Fibroblast of villous mesenchyme (primary cell): Measurements from ENCODE around the gene TMTC2. TPM values are rescaled to one million over a fixed set of nuclear protein-coding genes. Genes with fewer than 3 reads are reported as not detected.

Experiments
- DNase-seq: peaks from one replicate; pipeline ENCODE4 v3.0.0-alpha.2; 2010; ENCODE audit warnings: low read depth
- H3K4me3 ChIP-seq: 2 replicates; pipeline ENCODE4 v1.5.1; 2011; ENCODE audit warnings: low read depth, mild to moderate bottlenecking, low read length
- total RNA-seq: library from RNA; depleted of rRNA; stranded (reverse); fragments of >200 nt; gene quantifications from 2 replicates; pipeline ENCODE4 v1.2.3, GENCODE V29; 2012
- TF ChIP-seq, protein P1 (sequence below): IDR thresholded peaks from 2 replicates; pipeline ENCODE4 v1.5.1; 2012; ENCODE audit warnings: low read depth, mild to moderate bottlenecking, low read length; ENCODE audit not compliant: insufficient read depth

TMTC2 gene
- total RNA-seq, 1 donor, result 5.2 TPM

DNA sequence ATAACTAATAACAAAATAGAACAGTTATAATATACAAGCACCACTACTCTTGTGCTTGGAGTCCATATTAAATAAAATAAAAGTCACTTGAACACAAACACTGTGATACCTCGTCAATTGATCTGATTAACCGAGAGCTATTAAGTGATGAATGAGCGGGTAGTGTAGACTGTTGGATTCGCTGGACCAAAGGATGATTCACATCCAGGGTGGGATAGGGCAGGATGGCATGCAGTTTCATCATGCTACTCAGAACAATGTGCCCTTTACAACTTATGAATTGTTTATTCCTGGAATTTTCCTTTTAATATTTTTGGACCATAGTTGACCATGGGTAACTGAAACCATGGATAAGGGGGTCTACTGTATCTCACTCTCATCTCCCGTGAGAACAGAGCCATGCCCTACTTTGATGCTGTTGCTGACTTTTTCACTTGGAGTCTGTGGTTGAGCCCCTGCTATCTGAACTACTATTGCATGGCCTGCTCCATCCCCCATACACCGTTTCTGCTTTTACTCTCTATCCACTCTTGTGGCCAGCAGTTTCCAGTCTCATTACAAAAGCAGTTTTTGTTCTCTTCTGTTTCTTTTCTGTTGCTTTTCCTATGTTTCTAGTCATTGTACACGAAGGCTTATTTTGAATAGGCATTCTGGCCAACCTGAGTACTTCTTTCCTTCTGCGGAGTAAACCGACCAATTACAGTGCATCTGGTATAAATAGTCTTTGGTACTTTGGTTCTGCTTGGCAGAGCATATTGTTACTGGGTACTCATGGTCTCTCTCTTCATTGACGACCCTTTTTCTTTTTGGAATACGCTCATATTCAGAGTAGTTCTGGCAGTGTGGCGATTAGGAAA, 12.2 kb downstream of the TMTC2 start:
- DNase-seq, result no peak
- no peak overlapping the region for H3K4me3 ChIP-seq

DNA sequence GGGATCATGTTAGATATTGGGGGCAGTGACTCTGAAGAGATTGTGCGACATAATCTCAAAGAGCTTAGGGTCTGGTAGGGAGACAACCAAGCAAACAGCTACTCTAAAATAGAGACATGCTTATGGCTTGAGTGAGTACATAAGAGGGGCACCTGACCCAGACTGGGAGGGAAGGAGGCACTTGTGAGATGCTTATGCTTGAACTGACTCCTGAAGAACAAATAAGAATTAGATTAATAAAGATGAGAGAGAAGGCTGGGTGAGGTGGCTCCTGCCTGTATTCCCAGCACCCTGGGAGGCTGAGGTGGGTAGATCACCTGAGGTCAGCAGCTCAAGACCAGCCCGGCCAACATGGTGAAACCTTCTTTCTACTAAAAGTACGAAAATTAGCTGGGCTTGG, 19.1 kb downstream of the TMTC2 start:
- H3K4me3 ChIP-seq, result no peak overlapping the region
- no peak for DNase-seq
- TF ChIP-seq, protein P1, sequence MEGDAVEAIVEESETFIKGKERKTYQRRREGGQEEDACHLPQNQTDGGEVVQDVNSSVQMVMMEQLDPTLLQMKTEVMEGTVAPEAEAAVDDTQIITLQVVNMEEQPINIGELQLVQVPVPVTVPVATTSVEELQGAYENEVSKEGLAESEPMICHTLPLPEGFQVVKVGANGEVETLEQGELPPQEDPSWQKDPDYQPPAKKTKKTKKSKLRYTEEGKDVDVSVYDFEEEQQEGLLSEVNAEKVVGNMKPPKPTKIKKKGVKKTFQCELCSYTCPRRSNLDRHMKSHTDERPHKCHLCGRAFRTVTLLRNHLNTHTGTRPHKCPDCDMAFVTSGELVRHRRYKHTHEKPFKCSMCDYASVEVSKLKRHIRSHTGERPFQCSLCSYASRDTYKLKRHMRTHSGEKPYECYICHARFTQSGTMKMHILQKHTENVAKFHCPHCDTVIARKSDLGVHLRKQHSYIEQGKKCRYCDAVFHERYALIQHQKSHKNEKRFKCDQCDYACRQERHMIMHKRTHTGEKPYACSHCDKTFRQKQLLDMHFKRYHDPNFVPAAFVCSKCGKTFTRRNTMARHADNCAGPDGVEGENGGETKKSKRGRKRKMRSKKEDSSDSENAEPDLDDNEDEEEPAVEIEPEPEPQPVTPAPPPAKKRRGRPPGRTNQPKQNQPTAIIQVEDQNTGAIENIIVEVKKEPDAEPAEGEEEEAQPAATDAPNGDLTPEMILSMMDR, result no peak

More for the DNA sequence above, 12.2 kb downstream of the TMTC2 start:
- TF ChIP-seq, protein P1, result no peak

DNA sequence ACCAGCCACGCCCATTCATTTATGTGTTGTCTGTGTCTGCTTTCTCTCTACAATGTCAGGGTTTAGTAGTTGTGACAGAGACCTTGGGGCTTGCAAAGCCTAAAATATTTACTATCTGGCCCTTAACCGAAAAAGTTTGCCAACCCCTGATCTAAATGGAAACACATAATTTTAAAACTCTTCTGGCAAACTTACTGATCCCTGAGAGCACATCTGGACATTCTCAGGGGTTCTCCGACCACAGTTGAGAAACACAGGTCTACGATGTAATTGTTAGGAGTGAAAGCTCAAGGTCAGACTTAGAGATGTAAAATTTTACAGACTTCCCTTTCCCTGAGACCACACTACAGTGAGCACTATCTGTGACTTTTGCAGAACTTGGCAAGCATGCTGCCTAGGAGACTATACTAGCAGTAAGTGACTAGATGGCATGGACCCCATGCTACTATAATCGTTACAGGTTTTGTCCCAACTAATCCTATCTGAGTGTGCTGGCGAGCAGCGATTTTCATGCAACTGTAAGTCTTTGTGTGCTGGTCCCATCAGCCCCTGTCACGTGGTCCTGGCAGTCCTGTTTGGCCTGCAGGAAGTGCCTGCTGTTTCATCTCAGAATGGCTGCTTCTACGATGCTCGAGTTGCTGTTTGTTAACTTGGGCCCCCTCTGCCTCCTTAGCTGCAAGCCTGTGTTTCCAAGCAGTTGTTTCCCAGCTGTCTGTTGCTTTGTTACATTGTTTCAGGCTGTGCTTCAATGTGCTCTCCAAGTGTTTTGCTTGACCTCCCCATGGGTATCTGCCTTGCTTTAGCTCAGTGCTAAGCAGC, 21.6 kb downstream of the TMTC2 start:
- DNase-seq, result peak; percentile 60
- TF ChIP-seq, protein P1, result no peak
- no peak overlapping the region for H3K4me3 ChIP-seq

DNA sequence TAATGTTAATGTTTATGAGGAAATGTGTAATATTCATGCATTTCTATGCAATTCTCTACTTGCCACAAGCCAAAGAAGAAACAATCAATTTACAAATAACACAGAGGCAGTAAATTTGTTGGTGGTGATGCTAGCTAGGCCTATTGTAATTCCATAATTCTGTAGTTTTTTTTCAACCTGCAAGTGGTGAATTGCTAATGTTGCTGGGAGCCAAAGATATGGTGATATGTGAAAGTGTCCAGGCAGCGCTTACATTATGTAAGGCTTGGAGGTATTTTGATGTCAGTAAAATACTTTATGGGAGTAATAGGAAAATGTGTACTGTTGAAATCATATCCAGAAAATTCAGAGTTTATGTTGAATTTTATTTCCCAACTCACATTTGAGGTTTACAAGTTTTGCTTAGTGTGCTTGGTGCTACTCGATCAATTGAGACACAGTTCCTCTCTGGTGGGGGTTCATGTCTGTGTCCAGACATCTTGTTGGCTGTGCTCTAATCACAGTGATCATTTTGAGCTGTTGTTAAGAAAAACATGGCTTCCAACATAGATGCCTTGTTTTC, 23.2 kb downstream of the TMTC2 start:
- DNase-seq, result no peak
- no peak overlapping the region for H3K4me3 ChIP-seq
- TF ChIP-seq, protein P1, result no peak

DNA sequence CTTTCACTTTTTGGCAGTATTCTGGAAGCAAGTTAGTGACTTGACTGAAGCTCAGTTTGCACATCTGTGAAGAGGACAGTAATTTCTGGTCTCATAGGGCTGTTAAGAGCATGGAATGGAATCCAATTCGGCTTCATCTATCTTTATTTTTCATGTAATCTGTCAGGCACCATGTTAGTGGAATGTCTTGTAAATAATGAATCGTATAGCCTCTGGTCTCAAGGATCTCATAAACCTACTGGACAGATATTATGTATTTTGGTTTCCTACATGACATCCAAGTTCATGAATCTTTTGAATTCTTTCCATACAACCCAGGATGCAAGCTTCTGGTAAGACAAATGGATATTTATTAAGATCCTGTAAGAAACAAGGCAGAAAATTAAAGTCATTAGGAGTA, 24.0 kb downstream of the TMTC2 start:
- DNase-seq, result no peak
- TF ChIP-seq, protein P1, result no peak
- no peak overlapping the region for H3K4me3 ChIP-seq

DNA sequence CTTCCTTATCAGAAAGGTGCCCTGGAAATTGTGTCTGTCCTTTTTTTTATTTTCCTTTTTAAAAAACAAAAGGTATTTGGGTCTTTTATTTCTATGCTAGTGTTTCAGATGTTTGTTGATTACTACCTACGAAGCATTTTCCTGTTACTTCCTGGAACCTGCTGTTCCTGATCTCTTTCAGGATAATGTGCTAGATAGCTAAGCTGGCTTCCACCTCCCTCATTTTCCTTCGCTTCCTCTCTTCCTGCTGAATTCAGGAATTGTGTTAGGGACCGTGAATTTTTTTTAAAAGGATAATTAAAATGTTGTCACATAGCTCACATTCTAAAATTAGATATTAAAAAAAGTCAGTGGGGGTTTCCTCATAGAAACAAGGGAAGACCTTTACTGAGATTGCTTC, 27.7 kb downstream of the TMTC2 start:
- no peak for DNase-seq
- H3K4me3 ChIP-seq, result no peak overlapping the region
- TF ChIP-seq, protein P1, result no peak
